Stimulated activated CD8-positive, alpha-beta memory T cell treated with anti-CD3 and anti-CD28 coated beads, Interleukin-7, amount 100 ng/mL, for 48 hours (primary cell): ENCODE data around the gene CASK.
"Not testable (repeated sequence)": the region's sequence is repeated elsewhere in the genome, so short reads cannot be mapped to it uniquely, and the experiment has no call there.

Experiments
- DNase-seq, 2 donors: peaks; one replicate each; pipeline ENCODE4 v3.0.0-alpha.2; 2020; ENCODE audit warnings: low read depth in 1 of 2; ENCODE audit errors: extremely low read depth in 1 of 2

Gene CASK

GRCh38 chrX:41655631-41656030, 267.7 kb downstream of the CASK start:
- no peak for DNase-seq

- DNase-seq, result no peak
Measured at GRCh38 chrX:41655101-41655500, 268.3 kb downstream of the CASK start.

- DNase-seq, result no peak
Measured at GRCh38 chrX:41653125-41653524, 270.2 kb downstream of the CASK start.

- DNase-seq, result not testable (repeated sequence)
Measured at GRCh38 chrX:41646201-41646600, 277.2 kb downstream of the CASK start.

- no peak for DNase-seq
Measured at GRCh38 chrX:41634284-41634683, 289.1 kb downstream of the CASK start.

- no peak for DNase-seq
Measured at GRCh38 chrX:41630091-41630490, 293.3 kb downstream of the CASK start.

GRCh38 chrX:41629539-41629938, 293.8 kb downstream of the CASK start:
- DNase-seq, result no peak

- no peak for DNase-seq
Measured at GRCh38 chrX:41621222-41621723, 302.1 kb downstream of the CASK start.

- no peak for DNase-seq
Measured at GRCh38 chrX:41619221-41619620, 304.1 kb downstream of the CASK start.

GRCh38 chrX:41616935-41617334, 306.4 kb downstream of the CASK start:
- DNase-seq, result no peak

GRCh38 chrX:41616255-41616654, 307.1 kb downstream of the CASK start:
- DNase-seq, result no peak

GRCh38 chrX:41608244-41608643, 315.1 kb downstream of the CASK start:
- no peak for DNase-seq

- DNase-seq, result no peak
Measured at GRCh38 chrX:41607264-41607832, 316.0 kb downstream of the CASK start.

GRCh38 chrX:41606057-41606456, 317.3 kb downstream of the CASK start:
- DNase-seq, result not testable (repeated sequence)

GRCh38 chrX:41604766-41605543, 318.4 kb downstream of the CASK start:
- no peak for DNase-seq

- DNase-seq, result no peak
Measured at GRCh38 chrX:41604177-41604576, 319.2 kb downstream of the CASK start.

GRCh38 chrX:41603596-41603995, 319.8 kb downstream of the CASK start:
- no peak for DNase-seq

GRCh38 chrX:41602816-41603345, 320.5 kb downstream of the CASK start:
- DNase-seq, result no peak

- no peak for DNase-seq
Measured at GRCh38 chrX:41600291-41600690, 323.1 kb downstream of the CASK start.

GRCh38 chrX:41599507-41599906, 323.8 kb downstream of the CASK start:
- no peak for DNase-seq

GRCh38 chrX:41596596-41596995, 326.8 kb downstream of the CASK start:
- DNase-seq, result no peak

GRCh38 chrX:41594634-41595033, 328.7 kb downstream of the CASK start:
- no peak for DNase-seq
